Body of pancreas (tissue), 4 donors: Measurements from ENCODE around the gene UTS2. TPM values are rescaled to one million over a fixed set of nuclear protein-coding genes. Genes with fewer than 3 reads are reported as not detected.

Source experiments
- ATAC-seq: fragments of 150-250 bp; one replicate; pipeline ENCODE4 v1.9.1; 2016
- DNase-seq, 4 donors: peaks; one replicate each; pipeline ENCODE4 v3.0.0-alpha.2; 2019
- H3K27ac ChIP-seq, 4 donors: fragments of 200-600 bp; sonication (generic); 1 replicate in 3 of 4; 2 replicates in 1 of 4; pipeline versions ENCODE4 v1.5.1 to v1.6.1; 2016 to 2019; ENCODE audit warnings: mild to moderate bottlenecking in 1 of 4, mixed read lengths in 1 of 4, moderate library complexity in 1 of 4
- H3K27me3 ChIP-seq, 2 donors: fragments of 200-600 bp; sonication (generic); one replicate each; pipeline ENCODE4 v1.6.0; 2016; ENCODE audit warnings: mild to moderate bottlenecking in 1 of 2
- H3K36me3 ChIP-seq, 2 donors: fragments of 200-600 bp; sonication (generic); replicated peaks in 1 of 2; 2 replicates each; pipeline ENCODE4 v1.5.1; 2016; ENCODE audit warnings: low read depth in 2 of 2; ENCODE audit not compliant: insufficient read depth in 1 of 2
- H3K4me1 ChIP-seq: fragments of 200-600 bp; sonication (generic); one replicate; pipeline ENCODE4 v1.6.0; 2016
- H3K4me3 ChIP-seq, 2 donors: fragments of 200-600 bp; sonication (generic); 1 replicate in 1 of 2; 2 replicates in 1 of 2; pipeline ENCODE4 v1.5.1; 2016 to 2019
- H3K9me3 ChIP-seq, 3 donors: fragments of 200-600 bp; sonication (generic); 1 replicate in 2 of 3; 2 replicates in 1 of 3; pipeline ENCODE4 v1.5.1; 2016
- POLR2A ChIP-seq, 3 donors: fragments of 450-650 bp; IDR thresholded peaks; one replicate each; pipeline ENCODE4 v1.6.1; 2016; ENCODE audit warnings: antibody characterized with exemption in 3 of 3, mild to moderate bottlenecking in 2 of 3
- WGBS, 2 donors: methylation state at CpG; one replicate each; pipeline ENCODE4 v1.1.5; 2017; 5-methylcytosine and 5-hydroxymethylcytosine counted together
- intact Hi-C: fragments of 100-400 bp; cut with DNase I; formaldehyde crosslinking; loops from one replicate; pipeline ENCODE4 v1.15.1; 2023
- total RNA-seq, 2 donors: library from RNA; depleted of rRNA; stranded (reverse); fragments of >200 nt; gene quantifications; one replicate each; pipeline ENCODE4 v1.1.0, GENCODE V29; 2016
- TF ChIP-seq, protein P1 (sequence below), 7 experiments: fragments of 450-650 bp in 4 of 7; fragments of 200-600 bp in 3 of 7; sonication (generic) in 3 of 7; IDR thresholded peaks; one replicate each; pipeline ENCODE4 v1.5.1; 2016 to 2019; ENCODE audit warnings: antibody characterized with exemption in 7 of 7

The UTS2 gene
- total RNA-seq, 2 donors from 2014 or later: not detected

DNA sequence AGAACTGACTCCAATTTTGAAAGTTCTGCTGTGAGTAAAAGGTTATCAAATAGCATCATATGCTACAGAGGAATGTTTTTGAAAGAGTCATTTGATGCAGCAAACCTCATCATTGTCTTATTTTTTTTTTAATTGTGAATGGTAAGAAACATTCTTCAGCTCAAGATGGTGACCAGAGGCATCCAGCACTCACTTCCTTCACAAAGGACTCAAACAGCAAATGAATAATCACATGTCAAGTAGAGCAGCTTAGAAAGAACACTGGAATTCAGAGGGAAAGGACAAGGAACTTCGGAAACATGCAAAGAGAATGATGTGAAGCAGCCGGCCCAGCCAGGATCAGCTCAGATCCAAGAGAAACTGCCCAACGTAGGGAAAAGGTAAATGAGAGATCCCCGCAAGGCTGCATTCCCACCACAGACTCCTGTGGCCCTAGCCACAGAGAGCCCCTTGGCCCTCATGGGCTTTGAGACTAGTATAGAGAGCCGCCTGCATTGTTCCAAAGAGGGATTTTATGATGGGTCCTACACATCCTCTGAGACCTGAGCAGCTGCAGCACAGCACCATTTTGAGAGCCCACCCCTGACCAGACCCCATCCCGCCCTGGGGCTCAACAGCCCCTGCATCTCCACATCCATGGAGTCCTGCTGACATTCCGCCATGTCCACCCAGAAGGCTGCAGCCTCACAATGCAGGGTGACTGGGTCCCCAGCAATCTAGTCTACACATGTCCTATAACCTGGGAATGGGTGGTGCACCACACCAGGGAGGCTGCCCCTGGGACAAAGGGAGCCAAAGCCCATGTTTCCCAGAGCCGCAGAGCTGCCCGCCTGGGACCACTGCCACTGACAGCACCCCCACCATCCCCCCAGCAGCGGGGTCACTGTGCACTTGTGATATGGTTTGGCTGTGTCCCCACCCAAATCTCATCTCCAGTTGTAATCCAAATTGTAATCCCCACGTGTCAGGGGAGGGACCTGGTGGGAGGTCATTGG is 21.2 kb upstream of the UTS2 start:
- intact Hi-C loops: no loop called here
- 56 to 73% methylated on average over 7 to 11 of the region's 11 CpGs for WGBS, 2 donors
- ATAC-seq: no peak
- Histone ChIP-seq H3K36me3 (no peaks in the 10 kb centered on the region), H3K4me3 (no peak overlapping the region), H3K27ac (no peak overlapping the region), H3K27me3 (no peaks in the 10 kb centered on the region), H3K4me1 (no peaks in the 10 kb centered on the region), H3K9me3 (peaks cover 0 to 6% (median 0%) of the 10 kb centered on the region in 3 donors)
- TF ChIP-seq, protein P1, sequence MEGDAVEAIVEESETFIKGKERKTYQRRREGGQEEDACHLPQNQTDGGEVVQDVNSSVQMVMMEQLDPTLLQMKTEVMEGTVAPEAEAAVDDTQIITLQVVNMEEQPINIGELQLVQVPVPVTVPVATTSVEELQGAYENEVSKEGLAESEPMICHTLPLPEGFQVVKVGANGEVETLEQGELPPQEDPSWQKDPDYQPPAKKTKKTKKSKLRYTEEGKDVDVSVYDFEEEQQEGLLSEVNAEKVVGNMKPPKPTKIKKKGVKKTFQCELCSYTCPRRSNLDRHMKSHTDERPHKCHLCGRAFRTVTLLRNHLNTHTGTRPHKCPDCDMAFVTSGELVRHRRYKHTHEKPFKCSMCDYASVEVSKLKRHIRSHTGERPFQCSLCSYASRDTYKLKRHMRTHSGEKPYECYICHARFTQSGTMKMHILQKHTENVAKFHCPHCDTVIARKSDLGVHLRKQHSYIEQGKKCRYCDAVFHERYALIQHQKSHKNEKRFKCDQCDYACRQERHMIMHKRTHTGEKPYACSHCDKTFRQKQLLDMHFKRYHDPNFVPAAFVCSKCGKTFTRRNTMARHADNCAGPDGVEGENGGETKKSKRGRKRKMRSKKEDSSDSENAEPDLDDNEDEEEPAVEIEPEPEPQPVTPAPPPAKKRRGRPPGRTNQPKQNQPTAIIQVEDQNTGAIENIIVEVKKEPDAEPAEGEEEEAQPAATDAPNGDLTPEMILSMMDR (IDR thresholded peaks at IDR 0.05): no peak
- no peak for TF ChIP-seq POLR2A (IDR thresholded peaks at IDR 0.05)
- DNase-seq: no peak

DNA sequence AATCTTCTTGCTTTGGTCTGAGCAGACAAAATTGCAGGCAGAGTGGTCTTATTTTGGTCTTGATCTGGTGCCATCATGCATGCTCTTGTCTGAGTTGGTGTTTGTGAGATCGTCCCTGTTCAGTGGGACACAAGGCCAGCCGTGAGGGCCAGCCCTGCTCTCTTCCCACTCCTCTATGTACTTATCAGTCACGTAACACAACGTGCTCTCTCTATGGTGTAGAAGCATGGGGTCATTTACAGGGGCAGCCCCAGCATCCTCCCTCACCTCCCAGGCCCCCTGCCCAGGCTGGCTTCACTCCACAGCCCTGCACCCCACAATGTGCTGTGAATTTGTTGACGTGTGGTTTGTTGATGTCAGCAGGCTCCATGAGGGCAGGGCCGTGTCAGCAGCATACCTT is 18.3 kb upstream of the UTS2 start:
- intact Hi-C loops: no loop called here

DNA sequence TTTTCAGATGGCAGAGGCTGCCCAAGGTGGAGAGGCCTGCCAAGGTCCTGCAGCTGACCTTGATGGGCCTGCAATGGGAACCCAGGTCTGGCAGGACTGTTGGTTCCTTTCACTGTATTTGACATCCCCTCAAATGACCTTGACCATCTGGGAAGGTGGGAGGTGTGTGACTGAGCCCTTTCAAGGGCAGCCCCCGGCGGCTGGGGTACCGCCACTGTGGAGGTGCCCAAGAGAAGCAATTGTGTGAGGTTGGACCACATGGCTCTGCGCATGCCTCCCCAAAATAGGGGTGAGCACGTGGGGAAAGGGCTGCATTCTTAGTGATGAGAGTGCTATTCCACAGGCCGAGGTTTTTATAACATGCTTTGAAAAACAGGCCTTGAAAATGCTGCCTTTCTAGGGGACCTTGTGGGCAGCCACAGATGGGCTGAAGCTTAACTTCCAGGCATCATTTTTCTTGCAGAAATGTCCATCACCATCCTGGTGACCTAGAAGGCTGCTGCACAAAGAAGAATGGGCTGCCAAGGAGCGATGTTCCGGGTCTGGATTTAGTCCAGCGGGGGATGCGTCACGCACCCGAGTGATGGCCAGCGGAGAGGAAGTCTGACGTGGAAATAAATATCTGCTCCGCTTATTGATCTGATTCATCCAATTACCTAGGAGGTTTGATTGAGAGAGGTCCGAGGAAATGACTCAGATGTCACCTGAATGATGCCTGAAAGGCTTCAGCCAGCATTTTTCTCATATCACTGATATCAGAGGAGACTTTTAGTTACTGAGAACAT is 16.5 kb upstream of the UTS2 start:
- ATAC-seq (no peak), DNase-seq (no peak)
- intact Hi-C loops: no loop called here
- WGBS, 2 donors: 77 to 80% methylated on average over 8 to 16 of the region's 16 CpGs
- Histone ChIP-seq H3K9me3 (no peaks in the 10 kb centered on the region), H3K27ac (no peak overlapping the region), H3K4me3 (no peak overlapping the region), H3K27me3 (peaks cover 0 to 5% of the 10 kb centered on the region in 2 donors), H3K36me3 (no peaks in the 10 kb centered on the region), H3K4me1 (no peaks in the 10 kb centered on the region)
- TF ChIP-seq, protein P1 (IDR thresholded peaks at IDR 0.05): no peak
- no peak for TF ChIP-seq POLR2A (IDR thresholded peaks at IDR 0.05)

More for the DNA sequence above, 18.3 kb upstream of the UTS2 start:
- no peak overlapping the region for H3K4me3 ChIP-seq
- H3K4me1 ChIP-seq: no peaks in the 10 kb centered on the region
- peaks cover 0 to 4% of the 10 kb centered on the region in 2 donors for H3K27me3 ChIP-seq
- no peaks in the 10 kb centered on the region for H3K36me3 ChIP-seq
- no peaks in the 10 kb centered on the region for H3K9me3 ChIP-seq
- no peak for ATAC-seq
- WGBS, 2 donors: 76 to 78% methylated on average over 6 of the region's 6 CpGs
- DNase-seq: no peak
- TF ChIP-seq, protein P1 (IDR thresholded peaks at IDR 0.05): no peak
- no peak for TF ChIP-seq POLR2A (IDR thresholded peaks at IDR 0.05)
- no peak overlapping the region for H3K27ac ChIP-seq

DNA sequence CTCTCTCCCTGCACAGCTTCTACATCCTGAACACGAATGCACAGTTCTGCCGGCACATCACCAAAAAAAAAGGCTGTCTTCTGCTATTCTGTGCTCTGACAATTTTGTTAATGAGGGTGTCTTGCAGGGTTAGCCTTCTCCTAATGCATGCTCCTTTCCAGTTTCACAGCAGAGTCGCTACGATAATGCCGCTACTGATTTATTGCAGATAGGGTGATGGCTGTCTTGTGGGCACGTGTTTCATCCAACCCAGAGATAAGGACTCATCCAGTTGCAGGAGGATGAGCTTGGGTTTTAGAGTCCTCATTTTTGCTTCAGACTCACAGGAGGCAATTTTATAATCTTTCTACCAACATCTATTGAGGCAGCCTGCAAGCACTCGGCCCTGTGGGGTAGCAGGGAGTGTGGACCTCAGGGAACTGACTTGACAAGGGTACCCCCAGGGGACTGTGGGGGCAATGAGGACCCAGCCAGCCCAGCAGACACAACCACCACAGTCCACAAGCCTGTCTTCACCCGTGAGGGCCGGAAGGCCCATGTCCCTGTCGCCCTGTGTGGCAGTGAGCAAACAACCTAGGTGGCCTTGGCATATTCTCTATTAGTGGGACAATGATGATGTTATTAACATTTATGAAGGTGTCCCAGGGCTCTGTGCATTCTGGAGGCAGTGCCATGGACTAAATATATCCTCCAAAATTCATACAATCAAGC is 15.4 kb upstream of the UTS2 start:
- H3K27ac ChIP-seq: no peak overlapping the region
- H3K9me3 ChIP-seq: no peaks in the 10 kb centered on the region
- no peak for TF ChIP-seq POLR2A (IDR thresholded peaks at IDR 0.05)
- TF ChIP-seq, protein P1 (IDR thresholded peaks at IDR 0.05): no peak
- peaks cover 0 to 5% of the 10 kb centered on the region in 2 donors for H3K27me3 ChIP-seq
- no peak for DNase-seq
- no peaks in the 10 kb centered on the region for H3K36me3 ChIP-seq
- intact Hi-C loops: no loop called here
- ATAC-seq: no peak
- WGBS, 2 donors: 55 to 86% methylated on average over 7 to 10 of the region's 10 CpGs
- H3K4me3 ChIP-seq: no peak overlapping the region
- no peaks in the 10 kb centered on the region for H3K4me1 ChIP-seq
